Forelimb muscle (tissue), 1 donor: ENCODE data around the gene SH2D4B. TPM values are rescaled to one million over a fixed set of nuclear protein-coding genes. Genes with fewer than 3 reads are reported as not detected.

Experiments
- DNase-seq: peaks from one replicate; pipeline ENCODE4 v3.0.0-alpha.2; 2013; ENCODE audit warnings: low read depth
- polyA plus RNA-seq: library from polyadenylated mRNA; unstranded; fragments of 120-200 nt; gene quantifications from one replicate; pipeline ENCODE4 v1.2.1, GENCODE V29; 2013; ENCODE audit not compliant: insufficient read length

Gene SH2D4B
- polyA plus RNA-seq, 1 donor = not detected

- no peak for DNase-seq
Observed at GRCh38 chr10:80686734-80687475, 149.2 kb downstream of the SH2D4B start.

- DNase-seq = no peak
Observed at GRCh38 chr10:80687476-80687789, 149.7 kb downstream of the SH2D4B start.

- DNase-seq = no peak
Observed at GRCh38 chr10:80690434-80690833, 152.7 kb downstream of the SH2D4B start.

- DNase-seq = no peak
Observed at GRCh38 chr10:80691441-80691840, 153.7 kb downstream of the SH2D4B start.

GRCh38 chr10:80693565-80693964 lies 155.9 kb downstream of the SH2D4B start:
- DNase-seq = no peak

- DNase-seq = no peak
Observed at GRCh38 chr10:80694930-80695329, 157.2 kb downstream of the SH2D4B start.

Other genes starting within 250 kb of the SH2D4B start
- not detected for gene MAT1A, start 248.2 kb upstream of the SH2D4B start, polyA plus RNA-seq
- not detected for gene DYDC1, start 181.1 kb upstream of the SH2D4B start, polyA plus RNA-seq
- not detected for gene DYDC2, start 181.1 kb upstream of the SH2D4B start, polyA plus RNA-seq
- 88.8 TPM for gene PRXL2A, start 129.4 kb upstream of the SH2D4B start, polyA plus RNA-seq
- gene TSPAN14, start 83.6 kb upstream of the SH2D4B start, polyA plus RNA-seq = 37.6 TPM